GM21367 (cell line): ENCODE data around the gene PEAK3.

Experiments
- ATAC-seq: cut with Tn5 transposase; IDR thresholded peaks from one replicate; pipeline ENCODE4 v1.9.1; 2021; ENCODE audit not compliant: unreplicated experiment

PEAK3 gene

DNA sequence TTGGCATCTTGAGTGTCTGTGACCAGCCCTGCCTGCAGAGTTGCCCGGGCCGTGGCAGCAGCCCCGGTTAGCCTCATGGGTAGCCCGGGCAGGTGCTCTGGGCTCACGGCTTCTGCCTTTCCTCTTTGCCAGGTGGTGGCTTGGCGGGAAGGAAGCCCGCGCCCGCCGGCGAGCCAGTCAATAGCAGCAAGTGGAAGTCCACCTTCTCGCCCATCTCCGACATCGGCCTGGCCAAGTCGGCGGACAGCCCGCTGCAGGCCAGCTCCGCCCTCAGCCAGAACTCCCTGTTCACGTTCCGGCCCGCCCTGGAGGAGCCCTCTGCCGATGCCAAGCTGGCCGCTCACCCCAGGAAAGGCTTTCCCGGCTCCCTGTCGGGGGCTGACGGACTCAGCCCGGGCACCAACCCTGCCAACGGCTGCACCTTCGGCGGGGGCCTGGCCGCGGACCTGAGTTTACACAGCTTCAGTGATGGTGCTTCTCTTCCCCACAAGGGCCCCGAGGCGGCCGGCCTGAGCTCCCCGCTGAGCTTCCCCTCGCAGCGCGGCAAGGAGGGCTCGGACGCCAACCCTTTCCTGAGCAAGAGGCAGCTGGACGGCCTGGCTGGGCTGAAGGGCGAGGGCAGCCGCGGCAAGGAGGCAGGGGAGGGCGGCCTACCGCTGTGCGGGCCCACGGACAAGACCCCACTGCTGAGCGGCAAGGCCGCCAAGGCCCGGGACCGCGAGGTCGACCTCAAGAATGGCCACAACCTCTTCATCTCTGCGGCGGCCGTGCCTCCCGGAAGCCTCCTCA, 55.7 kb downstream of the PEAK3 start:
- no peak for ATAC-seq

DNA sequence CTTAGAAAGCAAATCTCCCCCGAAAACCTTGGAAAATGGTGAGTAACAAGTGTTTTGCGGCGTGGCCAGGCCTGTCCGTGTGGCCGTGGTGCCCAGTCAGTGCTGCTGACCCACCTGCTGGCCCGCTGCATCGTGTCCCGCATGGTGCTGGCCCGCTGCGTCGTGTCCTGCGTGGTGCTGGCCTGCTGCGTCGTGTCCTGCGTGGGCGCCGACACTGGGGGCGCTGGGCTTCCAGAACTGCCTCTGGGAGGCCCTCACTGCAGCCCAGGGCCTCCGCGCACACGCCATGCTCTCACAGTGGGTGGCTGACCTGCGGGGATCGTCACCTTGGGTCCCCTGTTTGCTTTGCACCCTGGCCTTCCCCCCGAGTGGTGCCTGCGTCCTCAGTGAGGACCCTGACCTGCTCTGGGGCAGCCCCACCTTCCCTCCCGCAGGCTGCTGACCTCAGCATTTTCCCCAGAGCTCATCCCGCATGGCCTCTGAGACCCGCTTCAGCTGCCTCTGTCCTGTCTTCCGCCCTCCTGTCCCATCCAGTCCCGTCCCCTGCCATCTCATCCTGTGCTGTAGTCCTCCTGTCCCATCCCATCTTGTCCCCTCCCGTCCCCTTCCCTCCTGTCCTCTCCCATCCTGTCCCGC, 56.4 kb downstream of the PEAK3 start:
- ATAC-seq = no peak

DNA sequence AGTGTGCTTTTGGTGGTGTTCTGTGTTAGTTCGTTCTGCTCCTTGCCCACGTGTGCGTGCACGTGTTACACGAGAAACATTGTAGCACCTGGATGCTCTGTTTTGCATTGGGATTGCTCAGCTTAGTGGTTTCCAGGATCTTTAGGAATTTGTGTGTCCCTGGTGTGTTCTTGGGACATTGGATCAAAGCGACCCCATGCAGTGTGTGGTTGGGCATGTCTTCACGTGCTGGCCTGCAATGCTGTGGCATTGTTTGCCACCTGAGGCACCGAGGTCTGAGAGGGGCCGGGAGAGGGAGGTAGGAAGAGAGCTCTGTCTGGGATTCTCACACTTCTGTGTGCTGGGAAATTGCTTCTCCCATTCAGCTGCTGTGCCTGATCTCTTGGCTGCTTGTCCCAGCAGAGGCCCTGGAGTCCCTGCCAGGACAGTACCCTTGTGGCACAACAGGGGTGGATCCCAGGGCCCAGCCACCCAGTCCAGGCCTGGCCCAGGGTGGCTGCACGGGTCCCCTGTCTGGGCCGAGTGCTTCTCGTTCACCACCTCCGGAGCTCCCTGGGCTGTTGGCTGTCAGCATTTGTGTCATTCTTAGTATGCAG, 57.1 kb downstream of the PEAK3 start:
- ATAC-seq = no peak
